ENCODE measurements around the gene WWOX. TPM values are rescaled to one million over a fixed set of nuclear protein-coding genes. Genes with fewer than 3 reads are reported as not detected.
A peak's percentile ranks its signal among the peaks of the same experiment; 100 is the strongest.

Gene WWOX
- total RNA-seq, 4 donors from 2014 or later: 76.8 to 102 (median 83.6) TPM

DNA sequence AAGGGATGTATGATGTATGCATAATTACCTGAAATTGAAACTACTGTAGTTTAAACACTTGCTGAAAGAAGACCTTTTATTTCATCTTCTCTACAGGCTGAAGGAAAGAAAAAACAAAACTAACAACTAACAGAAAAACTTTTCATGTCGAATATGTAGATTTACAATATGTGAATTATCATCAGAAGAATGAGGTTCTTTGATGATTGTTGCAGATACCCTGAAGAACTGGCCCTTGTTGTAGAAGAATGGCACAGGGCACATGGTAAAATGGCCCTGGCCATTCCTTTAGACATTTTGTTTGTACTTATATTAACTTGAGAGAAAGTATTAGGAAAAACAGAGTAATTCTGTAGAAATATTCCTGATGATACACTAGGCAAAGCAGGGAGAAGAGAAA is 1057.3 kb downstream of the WWOX start:
- DNase-seq (ENCODE audit: low spot score in 2 of 2): no peak
- H3K4me3 ChIP-seq: no peak overlapping the region
- no peaks in the 10 kb centered on the region for H3K27me3 ChIP-seq
- no peaks in the 10 kb centered on the region for H3K9me3 ChIP-seq
- no peak for TF ChIP-seq EP300 (IDR thresholded peaks at IDR 0.05)
- no peak for TF ChIP-seq POLR2A (IDR thresholded peaks at IDR 0.05)
- TF ChIP-seq, protein P1, sequence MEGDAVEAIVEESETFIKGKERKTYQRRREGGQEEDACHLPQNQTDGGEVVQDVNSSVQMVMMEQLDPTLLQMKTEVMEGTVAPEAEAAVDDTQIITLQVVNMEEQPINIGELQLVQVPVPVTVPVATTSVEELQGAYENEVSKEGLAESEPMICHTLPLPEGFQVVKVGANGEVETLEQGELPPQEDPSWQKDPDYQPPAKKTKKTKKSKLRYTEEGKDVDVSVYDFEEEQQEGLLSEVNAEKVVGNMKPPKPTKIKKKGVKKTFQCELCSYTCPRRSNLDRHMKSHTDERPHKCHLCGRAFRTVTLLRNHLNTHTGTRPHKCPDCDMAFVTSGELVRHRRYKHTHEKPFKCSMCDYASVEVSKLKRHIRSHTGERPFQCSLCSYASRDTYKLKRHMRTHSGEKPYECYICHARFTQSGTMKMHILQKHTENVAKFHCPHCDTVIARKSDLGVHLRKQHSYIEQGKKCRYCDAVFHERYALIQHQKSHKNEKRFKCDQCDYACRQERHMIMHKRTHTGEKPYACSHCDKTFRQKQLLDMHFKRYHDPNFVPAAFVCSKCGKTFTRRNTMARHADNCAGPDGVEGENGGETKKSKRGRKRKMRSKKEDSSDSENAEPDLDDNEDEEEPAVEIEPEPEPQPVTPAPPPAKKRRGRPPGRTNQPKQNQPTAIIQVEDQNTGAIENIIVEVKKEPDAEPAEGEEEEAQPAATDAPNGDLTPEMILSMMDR (IDR thresholded peaks at IDR 0.05): no peak
- H3K27ac ChIP-seq: no peak overlapping the region
- no peaks in the 10 kb centered on the region for H3K36me3 ChIP-seq
- WGBS, 2 donors: 28 to 55% methylated on average over 1 of the region's 1 CpG
- no peaks in the 10 kb centered on the region for H3K4me1 ChIP-seq

DNA sequence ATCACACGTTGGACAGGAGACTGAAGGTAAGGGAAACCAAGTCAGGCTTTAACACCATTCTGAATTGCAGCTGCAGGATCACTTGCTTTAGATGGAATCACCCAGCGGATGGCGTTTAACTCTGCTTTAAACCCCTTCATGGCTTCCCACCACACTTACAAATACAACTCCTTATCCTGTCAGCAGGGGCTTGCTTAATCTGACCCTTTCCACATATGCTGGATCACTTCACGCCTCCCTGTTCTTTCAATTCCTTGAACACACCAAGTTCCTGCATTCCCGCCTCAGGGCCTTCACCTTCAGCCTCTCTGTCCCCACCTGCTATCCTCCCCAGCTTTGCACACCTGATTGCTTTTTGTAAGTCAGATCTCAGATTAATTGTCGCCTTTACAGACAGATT is 1058.9 kb downstream of the WWOX start:
- Histone ChIP-seq H3K9me3 (no peaks in the 10 kb centered on the region), H3K27ac (no peak overlapping the region), H3K27me3 (no peaks in the 10 kb centered on the region), H3K4me1 (peaks cover 0 to 3% (median 1%) of the 10 kb centered on the region in 4 donors), H3K4me3 (no peak overlapping the region), H3K36me3 (no peaks in the 10 kb centered on the region)
- WGBS, 2 donors: 91 to 95% methylated on average over 6 of the region's 6 CpGs
- no peak for TF ChIP-seq EP300 (IDR thresholded peaks at IDR 0.05)
- TF ChIP-seq, protein P1 (IDR thresholded peaks at IDR 0.05): no peak
- TF ChIP-seq POLR2A (IDR thresholded peaks at IDR 0.05): no peak
- DNase-seq (ENCODE audit: low spot score in 2 of 2): no peak

DNA sequence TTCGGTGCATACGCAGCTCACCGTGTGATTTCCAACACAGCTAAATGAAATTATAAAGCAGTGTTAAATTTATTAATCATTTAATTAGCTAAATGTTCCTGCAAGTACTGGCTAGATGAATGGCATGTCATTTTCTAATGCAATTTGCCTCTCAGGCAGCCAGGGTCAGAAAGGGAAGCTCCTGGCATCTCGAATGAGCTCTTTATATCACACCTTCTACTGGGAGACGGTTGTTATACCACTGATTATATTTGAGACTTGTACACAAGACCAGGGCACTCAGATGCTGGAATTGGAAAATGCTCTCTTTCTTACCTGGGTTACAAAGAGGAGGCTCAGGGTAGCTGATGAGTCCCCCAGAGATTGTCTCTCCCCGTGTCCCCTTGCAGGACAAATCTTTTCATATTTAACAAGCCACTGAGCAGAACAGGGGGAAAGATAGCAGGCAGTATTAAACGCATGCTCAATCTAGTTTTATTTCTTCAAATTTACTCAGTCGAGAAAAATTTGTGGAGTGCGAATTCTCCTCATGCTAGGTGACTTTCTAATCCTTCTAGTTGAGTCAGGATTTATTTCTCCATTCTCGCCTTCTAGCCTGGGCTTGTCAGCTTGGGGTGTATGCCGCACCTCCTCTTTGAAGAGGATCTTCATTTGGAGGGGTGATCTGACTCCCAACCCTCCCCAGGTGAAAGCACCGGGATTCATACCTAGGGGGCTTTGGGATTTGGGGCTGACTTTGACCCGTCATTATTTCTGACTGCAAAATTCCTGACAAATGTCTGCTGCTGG is 1060.0 kb downstream of the WWOX start:
- TF ChIP-seq POLR2A (IDR thresholded peaks at IDR 0.05) (no peak), EP300 (IDR thresholded peaks at IDR 0.05) (no peak)
- TF ChIP-seq, protein P1 (IDR thresholded peaks at IDR 0.05): no peak
- Histone ChIP-seq H3K9me3 (no peaks in the 10 kb centered on the region), H3K4me1 (peaks cover 0 to 9% (median 6%) of the 10 kb centered on the region in 4 donors), H3K27ac (no peak overlapping the region), H3K27me3 (no peaks in the 10 kb centered on the region), H3K4me3 (no peak overlapping the region), H3K36me3 (no peaks in the 10 kb centered on the region)
- WGBS, 2 donors: 94 to 95% methylated on average over 13 of the region's 13 CpGs
- no peak for DNase-seq (ENCODE audit: low spot score in 2 of 2)

DNA sequence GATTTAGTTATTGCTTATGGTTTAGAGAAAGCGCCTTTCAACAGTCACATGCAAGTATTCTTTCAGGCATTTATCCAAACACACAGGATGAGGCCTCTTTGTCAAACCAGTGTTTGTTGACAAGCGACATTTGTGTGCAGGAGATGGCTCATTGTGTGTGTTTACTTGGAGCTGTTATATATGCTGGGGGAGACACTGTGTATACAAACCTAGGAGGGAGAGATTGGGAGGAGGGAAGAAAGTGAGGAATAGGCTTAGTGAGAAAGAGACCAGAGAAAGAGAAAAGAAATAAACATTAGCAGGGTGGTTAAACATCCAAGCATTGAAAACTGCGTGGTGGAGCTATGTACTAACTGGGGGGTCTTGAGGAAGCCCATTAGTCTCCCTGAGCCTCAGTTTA is 1063.5 kb downstream of the WWOX start:
- no peak for DNase-seq (ENCODE audit: low spot score in 2 of 2)
- Histone ChIP-seq H3K36me3 (no peaks in the 10 kb centered on the region), H3K4me1 (peaks cover 0 to 21% (median 8%) of the 10 kb centered on the region in 4 donors), H3K27ac (no peak overlapping the region), H3K4me3 (no peak overlapping the region), H3K9me3 (peaks cover 0 to 3% (median 0%) of the 10 kb centered on the region in 4 donors), H3K27me3 (no peaks in the 10 kb centered on the region)
- TF ChIP-seq POLR2A (IDR thresholded peaks at IDR 0.05): no peak
- TF ChIP-seq EP300 (IDR thresholded peaks at IDR 0.05): no peak
- TF ChIP-seq, protein P1 (IDR thresholded peaks at IDR 0.05): no peak
- WGBS, 2 donors: 87 to 93% methylated on average over 3 of the region's 3 CpGs

DNA sequence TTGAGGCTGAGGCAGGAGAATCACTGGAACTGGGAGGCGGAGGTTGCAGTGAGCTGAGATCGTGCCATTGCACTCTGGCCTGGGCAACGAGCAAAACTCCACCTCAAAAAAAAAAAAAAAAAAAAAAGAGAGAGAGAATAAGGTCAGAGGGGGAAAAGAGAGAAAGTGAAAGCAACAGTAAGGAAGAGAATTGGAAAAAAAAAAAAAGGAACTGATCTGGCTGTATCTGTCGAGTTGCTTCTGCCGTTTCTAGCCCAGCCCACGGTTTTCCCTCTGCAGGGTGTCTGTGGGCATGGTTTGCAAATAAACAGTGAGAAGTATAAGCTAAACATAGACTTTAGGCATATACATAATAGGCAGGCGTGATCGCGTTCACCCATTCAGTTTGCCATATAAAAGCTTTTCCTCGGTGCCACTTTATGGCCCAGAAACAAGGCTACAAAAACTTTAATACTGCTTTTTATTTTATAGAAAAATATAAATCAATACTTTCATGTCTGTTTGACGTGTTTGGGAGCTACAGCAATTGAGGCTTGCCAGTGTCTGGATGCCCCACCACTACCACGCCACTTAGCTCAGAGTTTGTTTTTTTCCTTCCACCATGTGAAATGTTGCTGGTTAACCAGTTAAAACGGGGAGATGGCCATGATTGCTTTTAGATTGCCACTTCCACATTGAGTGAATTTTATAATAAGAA is 1064.4 kb downstream of the WWOX start:
- peak in 1 of 2 donors; percentile 19 for DNase-seq (ENCODE audit: low spot score in 2 of 2)
- Histone ChIP-seq H3K27ac (peak overlapping the region in 3 of 4 donors; percentile 14 to 36 (median 28)), H3K36me3 (no peaks in the 10 kb centered on the region), H3K27me3 (no peaks in the 10 kb centered on the region), H3K9me3 (peaks cover 0 to 5% (median 0%) of the 10 kb centered on the region in 4 donors), H3K4me1 (peaks cover 0 to 21% (median 8%) of the 10 kb centered on the region in 4 donors), H3K4me3 (peak overlapping the region in 3 of 4 donors; percentile 11 to 20 (median 18))
- WGBS, 2 donors: 45% methylated on average over 13 of the region's 13 CpGs
- TF ChIP-seq, protein P1 (IDR thresholded peaks at IDR 0.05): no peak
- no peak for TF ChIP-seq POLR2A (IDR thresholded peaks at IDR 0.05)
- TF ChIP-seq EP300 (IDR thresholded peaks at IDR 0.05): no peak
